C4-2B (cell line): ENCODE results near the gene GGACT.

Experiments used
- H3K27ac ChIP-seq: fragments of 450-650 bp; 2 replicates; pipeline ENCODE4 v1.5.1; 2017
- ZFX ChIP-seq: fragments of 450-650 bp; IDR thresholded peaks from 2 replicates; pipeline ENCODE4 v1.6.1; 2017
- TF ChIP-seq, protein P1 (sequence below): fragments of 450-650 bp; conservative IDR thresholded peaks from 2 replicates; pipeline ENCODE4 v1.5.1; 2017; ENCODE audit warnings: mild to moderate bottlenecking

The GGACT gene

DNA sequence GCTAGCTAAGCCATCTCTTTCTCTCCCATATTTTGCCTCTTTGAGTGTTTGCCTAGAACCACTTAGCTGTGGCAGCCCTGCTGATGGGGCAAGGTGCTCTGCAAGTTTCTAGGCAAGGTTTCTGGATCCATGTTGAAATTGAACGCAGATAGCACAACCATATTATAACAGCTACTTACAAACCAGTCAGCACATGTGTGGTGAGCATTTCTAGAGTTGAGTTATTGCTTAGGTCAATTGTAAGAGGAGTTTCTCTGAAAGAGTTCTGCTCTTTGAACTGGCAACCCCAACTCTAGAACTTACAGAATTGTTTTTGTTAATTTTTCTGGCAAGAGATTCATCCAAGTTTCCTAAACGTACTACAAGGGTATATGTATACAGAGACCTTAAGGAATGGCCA is 103.3 kb downstream of the GGACT start:
- TF ChIP-seq ZFX = no peak
- TF ChIP-seq, protein P1, sequence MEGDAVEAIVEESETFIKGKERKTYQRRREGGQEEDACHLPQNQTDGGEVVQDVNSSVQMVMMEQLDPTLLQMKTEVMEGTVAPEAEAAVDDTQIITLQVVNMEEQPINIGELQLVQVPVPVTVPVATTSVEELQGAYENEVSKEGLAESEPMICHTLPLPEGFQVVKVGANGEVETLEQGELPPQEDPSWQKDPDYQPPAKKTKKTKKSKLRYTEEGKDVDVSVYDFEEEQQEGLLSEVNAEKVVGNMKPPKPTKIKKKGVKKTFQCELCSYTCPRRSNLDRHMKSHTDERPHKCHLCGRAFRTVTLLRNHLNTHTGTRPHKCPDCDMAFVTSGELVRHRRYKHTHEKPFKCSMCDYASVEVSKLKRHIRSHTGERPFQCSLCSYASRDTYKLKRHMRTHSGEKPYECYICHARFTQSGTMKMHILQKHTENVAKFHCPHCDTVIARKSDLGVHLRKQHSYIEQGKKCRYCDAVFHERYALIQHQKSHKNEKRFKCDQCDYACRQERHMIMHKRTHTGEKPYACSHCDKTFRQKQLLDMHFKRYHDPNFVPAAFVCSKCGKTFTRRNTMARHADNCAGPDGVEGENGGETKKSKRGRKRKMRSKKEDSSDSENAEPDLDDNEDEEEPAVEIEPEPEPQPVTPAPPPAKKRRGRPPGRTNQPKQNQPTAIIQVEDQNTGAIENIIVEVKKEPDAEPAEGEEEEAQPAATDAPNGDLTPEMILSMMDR = no peak

GRCh38 chr13:100484702-100485101 is 103.9 kb downstream of the GGACT start:
- TF ChIP-seq, protein P1 = no peak
- TF ChIP-seq ZFX = no peak
- no peak overlapping the region for H3K27ac ChIP-seq

More for the DNA sequence above, 103.3 kb downstream of the GGACT start:
- H3K27ac ChIP-seq = no peak overlapping the region

GRCh38 chr13:100483841-100484381 is 104.7 kb downstream of the GGACT start:
- no peak overlapping the region for H3K27ac ChIP-seq
- TF ChIP-seq ZFX = no peak
- TF ChIP-seq, protein P1 = no peak

GRCh38 chr13:100483139-100483538 is 105.5 kb downstream of the GGACT start:
- TF ChIP-seq, protein P1 = no peak
- no peak for TF ChIP-seq ZFX
- no peak overlapping the region for H3K27ac ChIP-seq

DNA sequence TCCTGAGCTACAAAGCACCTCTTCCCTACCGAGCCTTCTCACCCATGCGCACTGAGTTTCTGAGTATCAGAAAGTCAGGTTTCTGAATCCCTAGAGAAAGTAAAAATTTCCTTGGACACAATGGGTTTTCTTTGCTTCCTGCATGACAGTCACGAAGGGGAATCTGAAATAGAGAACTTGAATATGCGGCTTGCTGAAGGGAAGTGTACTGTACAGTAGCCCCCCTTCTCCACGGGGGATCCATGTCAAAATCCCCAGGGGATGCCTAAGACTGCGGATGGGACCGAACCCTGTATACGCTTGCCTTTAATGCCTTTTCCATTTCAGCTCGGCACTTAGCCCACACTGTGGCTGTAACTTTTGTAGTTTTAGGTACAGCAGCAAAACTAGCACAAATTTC is 107.9 kb downstream of the GGACT start:
- TF ChIP-seq ZFX = no peak
- TF ChIP-seq, protein P1 = no peak

More for the DNA sequence above, 107.9 kb downstream of the GGACT start:
- H3K27ac ChIP-seq = no peak overlapping the region
